IMR-90 (cell line): Measurements from ENCODE around the gene TEKT1. TPM values are rescaled to one million over a fixed set of nuclear protein-coding genes. Genes with fewer than 3 reads are reported as not detected.

ENCODE experiments used
- ATAC-seq: fragments of 200-7000 bp; cut with Tn5 transposase; 2 replicates; pipeline ENCODE4 v1.9.1; 2020; ENCODE audit warnings: low read depth, mild to moderate bottlenecking, moderate library complexity
- BruUV-seq: library from RNA; stranded (reverse); fragments of 400-500 nt; replicated peaks from 2 replicates; lab custom pipeline; 2021; lab: Mats Ljungman, UMichigan
- CTCF ChIA-PET: fragments of 300-600 bp; formaldehyde crosslinking; extraction: SDS; loops from one replicate; lab custom pipeline; 2021; ENCODE audit warnings: antibody characterized with exemption; lab: Yijun Ruan, JAX
- POLR2A ChIA-PET: fragments of 300-600 bp; sonication (Branson Sonifier 250); formaldehyde crosslinking; loops from one replicate; lab custom pipeline; 2022; ENCODE audit warnings: antibody characterized with exemption; ENCODE audit not compliant: unreplicated experiment; lab: Charles Lee
- DNase-seq: peaks from one replicate; pipeline ENCODE4 v3.0.0; 2013
- H2AFZ ChIP-seq: replicated peaks from 2 replicates; pipeline ENCODE3; 2013; ENCODE audit warnings: low read length, mild to moderate bottlenecking; ENCODE audit not compliant: poor library complexity
- H2AK5ac ChIP-seq: 2 replicates; pipeline ENCODE4 v1.6.1; 2013; ENCODE audit warnings: low read depth, low read length, inconsistent platforms
- H2AK9ac ChIP-seq: replicated peaks from 2 replicates; pipeline ENCODE3; 2013; ENCODE audit warnings: mild to moderate bottlenecking, low read depth, low read length, moderate library complexity; ENCODE audit not compliant: poor library complexity
- H2BK120ac ChIP-seq: 2 replicates; pipeline ENCODE4 v1.6.1; 2013; ENCODE audit warnings: low read depth, low read length, inconsistent platforms
- H2BK15ac ChIP-seq: 3 replicates; pipeline ENCODE4 v1.6.1; 2013; ENCODE audit warnings: low read depth, low read length, inconsistent platforms
- H2BK20ac ChIP-seq: 2 replicates; pipeline ENCODE4 v1.6.1; 2013; ENCODE audit warnings: low read depth, mild to moderate bottlenecking, inconsistent platforms, low read length, moderate library complexity
- H2BK5ac ChIP-seq: 2 replicates; pipeline ENCODE4 v1.6.1; 2013; ENCODE audit warnings: mild to moderate bottlenecking, low read depth, low read length, inconsistent platforms; ENCODE audit not compliant: poor library complexity, severe bottlenecking
- H3K14ac ChIP-seq: replicated peaks from 2 replicates; pipeline ENCODE4 v1.6.1; 2013; ENCODE audit warnings: low read depth, low read length, inconsistent platforms
- H3K18ac ChIP-seq: 2 replicates; pipeline ENCODE4 v1.6.1; 2013; ENCODE audit warnings: low read depth, low read length, control low read depth
- H3K23ac ChIP-seq: 2 replicates; pipeline ENCODE4 v1.6.1; 2013; ENCODE audit warnings: low read depth, low read length, inconsistent platforms
- H3K27ac ChIP-seq: 2 replicates; pipeline ENCODE4 v1.5.1; 2013; ENCODE audit warnings: mild to moderate bottlenecking, control low read depth, low read length; ENCODE audit not compliant: insufficient read depth
- H3K27me3 ChIP-seq: 2 replicates; pipeline ENCODE4 v1.6.1; 2013; ENCODE audit warnings: low read length; ENCODE audit not compliant: control insufficient read depth, insufficient read depth
- H3K36me3 ChIP-seq: 2 replicates; pipeline ENCODE4 v1.6.1; 2013; ENCODE audit warnings: low read length, mixed read lengths; ENCODE audit not compliant: control insufficient read depth, insufficient read depth
- H3K4ac ChIP-seq: 2 replicates; pipeline ENCODE4 v1.6.1; 2013; ENCODE audit warnings: low read depth, low read length, inconsistent platforms
- H3K4me1 ChIP-seq: 2 replicates; pipeline ENCODE4 v1.6.1; 2013; ENCODE audit warnings: low read length, mixed read lengths; ENCODE audit not compliant: control insufficient read depth, insufficient read depth
- H3K4me2 ChIP-seq: 2 replicates; pipeline ENCODE4 v1.6.1; 2013; ENCODE audit warnings: low read depth, mild to moderate bottlenecking, control low read depth, low read length, moderate library complexity
- H3K4me3 ChIP-seq: 2 replicates; pipeline ENCODE4 v1.5.1; 2013; ENCODE audit warnings: low read depth, mild to moderate bottlenecking, control low read depth, low read length, moderate library complexity; ENCODE audit not compliant: insufficient read depth
- H3K56ac ChIP-seq: 2 replicates; pipeline ENCODE4 v1.6.1; 2013; ENCODE audit warnings: low read length, inconsistent platforms; ENCODE audit not compliant: insufficient read depth; ENCODE audit errors: extremely low read depth
- H3K79me1 ChIP-seq, 2 experiments: 2 replicates each; pipeline ENCODE4 v1.6.1; 2013; ENCODE audit warnings: low read length in 2 of 2, inconsistent platforms in 1 of 2, low read depth in 1 of 2
- H3K9ac ChIP-seq: 2 replicates; pipeline ENCODE4 v1.6.1; 2013; ENCODE audit warnings: low read depth, low read length, control low read depth
- H3K9me1 ChIP-seq: 2 replicates; pipeline ENCODE4 v1.6.1; 2013; ENCODE audit warnings: low read length, inconsistent platforms; ENCODE audit not compliant: insufficient read depth
- H3K9me3 ChIP-seq: 2 replicates; pipeline ENCODE4 v1.6.1; 2013; ENCODE audit warnings: low read length; ENCODE audit not compliant: control insufficient read depth, insufficient read depth
- H4K20me1 ChIP-seq: 2 replicates; pipeline ENCODE4 v1.6.1; 2013; ENCODE audit warnings: low read length, inconsistent platforms; ENCODE audit not compliant: insufficient read depth
- H4K5ac ChIP-seq: 2 replicates; pipeline ENCODE4 v1.6.1; 2013; ENCODE audit warnings: mild to moderate bottlenecking, low read depth, low read length, control low read depth
- H4K8ac ChIP-seq, 2 experiments: 2 replicates each; pipeline ENCODE4 v1.6.1; 2013; ENCODE audit warnings: low read depth in 2 of 2, low read length in 2 of 2, control low read depth in 1 of 2, inconsistent platforms in 1 of 2
- H4K91ac ChIP-seq: 2 replicates; pipeline ENCODE4 v1.6.1; 2013; ENCODE audit warnings: low read depth, low read length, inconsistent platforms; ENCODE audit not compliant: insufficient read depth
- BHLHE40 ChIP-seq: fragments of 150-350 bp; IDR thresholded peaks from 2 replicates; pipeline ENCODE4 v1.6.1; 2016; ENCODE audit warnings: mild to moderate bottlenecking, low read depth, low read length
- CHD1 ChIP-seq: IDR thresholded peaks from 2 replicates; pipeline ENCODE4 v1.6.1; 2012; ENCODE audit warnings: low read depth, low read length, improper control_type of control experiment
- FOS ChIP-seq: fragments of 150-350 bp; IDR thresholded peaks from 2 replicates; pipeline ENCODE4 v1.6.1; 2016; ENCODE audit warnings: low read depth, low read length
- RAD21 ChIP-seq: IDR thresholded peaks from 2 replicates; pipeline ENCODE4 v1.6.1; 2012; ENCODE audit warnings: low read length, improper control_type of control experiment
- RCOR1 ChIP-seq: IDR thresholded peaks from 2 replicates; pipeline ENCODE4 v1.6.1; 2012; ENCODE audit warnings: mild to moderate bottlenecking, low read length, improper control_type of control experiment; ENCODE audit not compliant: insufficient replicate concordance
- SMC3 ChIP-seq: fragments of 150-350 bp; IDR thresholded peaks from 2 replicates; pipeline ENCODE4 v1.6.1; 2016; ENCODE audit warnings: low read depth, mild to moderate bottlenecking, antibody characterized with exemption, low read length, moderate library complexity
- WGBS, 2 experiments: methylation state at CpG; one replicate each; pipeline versions ENCODE4 v1.1.5 to v1.1.7; 2013; ENCODE audit warnings: missing lambda C conversion rate in 2 of 2; ENCODE audit not compliant: insufficient read length in 1 of 2; ENCODE audit errors: extremely low coverage in 2 of 2; 5-methylcytosine and 5-hydroxymethylcytosine counted together
- dilution Hi-C: fragments of 300-500 bp; cut with HindIII; formaldehyde crosslinking; loops from one replicate; pipeline ENCODE4 v1.14.3; 2018; ENCODE audit warnings: low sequenced_read_pairs; ENCODE audit not compliant: unreplicated experiment
- in situ Hi-C: fragments of 300-500 bp; cut with MboI; formaldehyde crosslinking; loops from 3 replicates; pipeline ENCODE4 v1.14.3; 2019; ENCODE audit warnings: low sequenced_read_pairs, inconsistent platforms, mixed read lengths
- intact Hi-C: fragments of 100-400 bp; cut with micrococcal nuclease; formaldehyde crosslinking; loops from 2 replicates; pipeline ENCODE4 v1.10.0; 2022
- polyA plus RNA-seq, 3 experiments: library from polyadenylated mRNA; depleted of rRNA; stranded (reverse); fragments of >200 nt; gene quantifications; 2 replicates each; pipeline ENCODE4 v1.2.3, GENCODE V29; 2012; ENCODE audit warnings: low replicate concordance in 1 of 3
- total RNA-seq: library from RNA; depleted of rRNA; stranded (reverse); fragments of >200 nt; gene quantifications from 2 replicates; pipeline ENCODE4 v1.2.3, GENCODE V29; 2012
- TF ChIP-seq, protein P1 (sequence below): conservative IDR thresholded peaks from 2 replicates; pipeline ENCODE4 v1.5.1; 2012; ENCODE audit warnings: mild to moderate bottlenecking, low read depth, low read length, improper control_type of control experiment

Gene TEKT1
- total and polyA plus RNA-seq, 2 of the 4 experiments (the other 2 are of a cell fraction): not detected

DNA sequence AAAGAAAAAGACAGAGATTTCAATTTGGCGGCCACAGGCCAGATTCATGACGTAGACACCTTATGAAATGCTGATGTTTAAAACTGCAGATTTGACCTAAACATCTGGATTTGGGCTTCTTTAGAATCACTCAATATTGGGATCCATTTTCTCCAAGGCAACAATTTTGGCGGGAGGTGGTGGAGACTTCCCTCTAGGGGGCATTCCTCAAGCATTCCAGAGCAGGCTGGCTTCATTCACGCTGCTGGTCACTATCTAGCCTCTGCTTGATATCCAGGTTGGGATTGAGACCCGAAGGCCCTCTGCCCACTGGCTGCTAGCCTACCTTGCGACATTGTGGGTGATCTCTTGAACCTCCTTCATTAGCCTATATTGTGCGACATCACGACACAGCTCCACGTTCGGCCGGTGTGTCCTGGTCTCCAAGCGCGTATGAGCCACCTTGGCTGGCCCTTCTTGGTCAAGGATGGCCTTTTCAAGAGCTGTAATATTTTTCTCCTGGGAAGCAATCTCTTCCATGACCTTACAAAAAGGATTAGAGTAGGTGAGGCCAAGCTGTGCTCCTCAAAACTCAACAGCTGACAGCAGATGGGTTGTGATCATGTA, 31.0 kb downstream of the TEKT1 start:
- Histone ChIP-seq H2BK5ac (no peak overlapping the region), H2BK120ac (no peak overlapping the region), H3K14ac (no peak overlapping the region), H3K36me3 (no peaks in the 10 kb centered on the region), H3K23ac (no peak overlapping the region), H3K27me3 (peaks cover 8% of the 10 kb centered on the region), H3K9ac (no peak overlapping the region), H3K18ac (no peak overlapping the region), H4K5ac (no peak overlapping the region), H2AK5ac (no peak overlapping the region), H4K8ac (no peak overlapping the region), H2BK20ac (no peak overlapping the region), H3K4me3 (no peak overlapping the region), H3K79me1 (no peaks in the 10 kb centered on the region), H4K20me1 (no peaks in the 10 kb centered on the region), H3K4ac (no peak overlapping the region), H3K56ac (no peak overlapping the region), H3K27ac (no peak overlapping the region), H2AFZ (no peak overlapping the region), H3K9me3 (no peaks in the 10 kb centered on the region), H3K9me1 (no peaks in the 10 kb centered on the region), H4K91ac (no peak overlapping the region), H2BK15ac (no peak overlapping the region), H3K4me2 (no peak overlapping the region), H2AK9ac (no peak overlapping the region), H3K4me1 (no peaks in the 10 kb centered on the region)
- CTCF ChIA-PET: interaction anchor here (0.7 to 1.5 kb wide), 2 partner anchors 14 to 134 kb away, joined by 3 to 4 read pairs; no protein-coding TSS in a partner anchor
- ATAC-seq (0 out of 2 replicates have a peak, but pooled peaks have one; percentile 29), DNase-seq (peak; percentile 4)
- in situ Hi-C loops: no loop called here
- dilution Hi-C loops: no loop called here
- POLR2A ChIA-PET: no interaction called here
- TF ChIP-seq, protein P1, sequence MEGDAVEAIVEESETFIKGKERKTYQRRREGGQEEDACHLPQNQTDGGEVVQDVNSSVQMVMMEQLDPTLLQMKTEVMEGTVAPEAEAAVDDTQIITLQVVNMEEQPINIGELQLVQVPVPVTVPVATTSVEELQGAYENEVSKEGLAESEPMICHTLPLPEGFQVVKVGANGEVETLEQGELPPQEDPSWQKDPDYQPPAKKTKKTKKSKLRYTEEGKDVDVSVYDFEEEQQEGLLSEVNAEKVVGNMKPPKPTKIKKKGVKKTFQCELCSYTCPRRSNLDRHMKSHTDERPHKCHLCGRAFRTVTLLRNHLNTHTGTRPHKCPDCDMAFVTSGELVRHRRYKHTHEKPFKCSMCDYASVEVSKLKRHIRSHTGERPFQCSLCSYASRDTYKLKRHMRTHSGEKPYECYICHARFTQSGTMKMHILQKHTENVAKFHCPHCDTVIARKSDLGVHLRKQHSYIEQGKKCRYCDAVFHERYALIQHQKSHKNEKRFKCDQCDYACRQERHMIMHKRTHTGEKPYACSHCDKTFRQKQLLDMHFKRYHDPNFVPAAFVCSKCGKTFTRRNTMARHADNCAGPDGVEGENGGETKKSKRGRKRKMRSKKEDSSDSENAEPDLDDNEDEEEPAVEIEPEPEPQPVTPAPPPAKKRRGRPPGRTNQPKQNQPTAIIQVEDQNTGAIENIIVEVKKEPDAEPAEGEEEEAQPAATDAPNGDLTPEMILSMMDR: peak; percentile 56
- TF ChIP-seq CHD1 (no peak), BHLHE40 (no peak), RAD21 (peak; percentile 67), SMC3 (peak; percentile 55), RCOR1 (no peak), FOS (no peak)
- BruUV-seq: no TSS peak
- 80% methylated on average over 1 of the region's 13 CpGs; no CpG with 5 or more reads in 1 of the 2 experiments for WGBS, 2 experiments
- intact Hi-C loops: loop anchor here (1.0 kb wide), 1 partner anchor 134 kb away; no protein-coding TSS in a partner anchor
